Measurements from ENCODE around the gene GAL.

GRCh38 chr11:68665436-68665835 lies 18.9 kb upstream of the GAL start:
- no peak for TF ChIP-seq CTCF (IDR thresholded peaks at IDR 0.05)
- no peak for TF ChIP-seq POLR2A (IDR thresholded peaks at IDR 0.05)
- TF ChIP-seq POLR2AphosphoS5 (IDR thresholded peaks at IDR 0.05): no peak

All from suprapubic skin (tissue), 4 donors.